K562 (cell line): ENCODE data around the gene KCNE1.

ENCODE experiments used
- CBFA2T3 ChIP-seq: fragments of 450-650 bp; IDR thresholded peaks from 2 replicates; pipeline ENCODE4 v1.6.1; 2017
- CREB1 ChIP-seq, 2 experiments: sonication (generic) in 1 of 2; formaldehyde crosslinking in 1 of 2; IDR thresholded peaks; 2 replicates each; pipeline versions ENCODE4 v1.6.1 to v1.8.0; 2012 to 2022; ENCODE audit warnings: inconsistent platforms in 1 of 2, mild to moderate bottlenecking in 1 of 2, missing genetic modification reagents in 1 of 2, moderate library complexity in 1 of 2
- DNMT1 ChIP-seq: fragments of 450-650 bp; IDR thresholded peaks from 2 replicates; pipeline ENCODE4 v1.6.1; 2016; ENCODE audit warnings: antibody characterized with exemption, mild to moderate bottlenecking
- HDAC6 ChIP-seq: IDR thresholded peaks from 2 replicates; pipeline ENCODE4 v1.6.1; 2012; ENCODE audit warnings: low read depth, mild to moderate bottlenecking, control low read depth, inconsistent platforms, low read length, moderate library complexity
- MAFK ChIP-seq: IDR thresholded peaks from 2 replicates; pipeline ENCODE4 v1.6.1; 2011; ENCODE audit warnings: low read length, improper control_type of control experiment
- POLR2AphosphoS5 ChIP-seq: IDR thresholded peaks from 2 replicates; pipeline ENCODE4 v1.6.1; 2011; ENCODE audit warnings: mild to moderate bottlenecking, low read depth, low read length, moderate library complexity; ENCODE audit not compliant: control insufficient read depth, insufficient read depth
- RAD51 ChIP-seq: fragments of 450-650 bp; IDR thresholded peaks from 2 replicates; pipeline ENCODE4 v1.7.1; 2016; ENCODE audit warnings: low read depth, mild to moderate bottlenecking, borderline replicate concordance
- ZNF785 ChIP-seq: fragments of 250-450 bp; sonication (Bioruptor Pico); IDR thresholded peaks from 2 replicates; pipeline ENCODE4 v1.4.0; 2020; ENCODE audit warnings: mild to moderate bottlenecking
- TF ChIP-seq, protein P1 (sequence below), 3 experiments: IDR thresholded peaks in 2 of 3; conservative IDR thresholded peaks in 1 of 3; 2 replicates each; pipeline ENCODE4 v1.5.1; 2011 to 2012; ENCODE audit warnings: low read length in 3 of 3, mild to moderate bottlenecking in 3 of 3, control low read depth in 2 of 3, improper control_type of control experiment in 1 of 3, inconsistent platforms in 1 of 3, low read depth in 1 of 3, mixed read lengths in 1 of 3, moderate library complexity in 1 of 3; ENCODE audit not compliant: insufficient read depth in 2 of 3
- TF ChIP-seq, protein P2 (sequence below), 2 experiments: fragments of 450-650 bp in 1 of 2; IDR thresholded peaks; 2 replicates each; pipeline ENCODE4 v1.6.1; 2011 to 2017; ENCODE audit warnings: low read depth in 2 of 2, antibody characterized with exemption in 1 of 2, borderline replicate concordance in 1 of 2, low read length in 1 of 2, mild to moderate bottlenecking in 1 of 2, mixed read lengths in 1 of 2; ENCODE audit not compliant: control insufficient read depth in 1 of 2
- TF ChIP-seq, protein P3 (sequence below): fragments of 250-450 bp; sonication (Bioruptor Pico); IDR thresholded peaks from 2 replicates; pipeline ENCODE4 v1.4.0; 2020; ENCODE audit warnings: mild to moderate bottlenecking, moderate library complexity
- TF ChIP-seq, protein P4 (sequence below): sonication (generic); formaldehyde crosslinking; IDR thresholded peaks from 2 replicates; pipeline ENCODE4 v1.5.0; 2020; ENCODE audit warnings: missing genetic modification reagents

DNA sequence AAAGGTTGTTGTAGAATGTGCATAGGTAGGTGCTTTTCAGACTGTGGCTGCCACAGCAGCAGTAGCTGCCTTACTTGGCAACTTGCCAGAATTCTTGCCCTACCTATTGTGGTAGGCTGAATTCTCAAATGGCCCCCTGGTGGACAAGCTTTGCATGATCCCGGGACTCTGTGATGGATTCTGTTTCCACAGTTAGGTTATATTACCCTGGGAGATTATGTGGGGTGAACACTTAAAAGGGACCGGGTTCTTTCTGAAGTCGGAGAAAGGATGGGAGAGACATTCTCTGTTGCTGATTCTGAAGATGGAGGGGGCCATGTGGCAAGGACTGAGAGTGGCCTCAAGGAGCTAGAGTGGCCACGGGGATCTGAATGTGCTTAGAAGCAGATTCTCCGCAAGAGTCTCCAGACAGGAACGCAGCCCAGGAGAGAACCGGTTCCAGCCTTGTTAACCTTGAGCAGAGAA, 32.1 kb upstream of the KCNE1 start:
- TF ChIP-seq MAFK (no peak), DNMT1 (no peak), HDAC6 (no peak), CBFA2T3 (no peak), RAD51 (no peak), POLR2AphosphoS5 (peak; percentile 30; the same call in 1 of the 2 replicates), ZNF785 (CRISPR knock-in tag) (no peak), CREB1 (IDR thresholded peaks at IDR 0.05) (no peak), CREB1 (CRISPR knock-in tag; IDR thresholded peaks at IDR 0.05) (no peak)
- TF ChIP-seq, protein P1, sequence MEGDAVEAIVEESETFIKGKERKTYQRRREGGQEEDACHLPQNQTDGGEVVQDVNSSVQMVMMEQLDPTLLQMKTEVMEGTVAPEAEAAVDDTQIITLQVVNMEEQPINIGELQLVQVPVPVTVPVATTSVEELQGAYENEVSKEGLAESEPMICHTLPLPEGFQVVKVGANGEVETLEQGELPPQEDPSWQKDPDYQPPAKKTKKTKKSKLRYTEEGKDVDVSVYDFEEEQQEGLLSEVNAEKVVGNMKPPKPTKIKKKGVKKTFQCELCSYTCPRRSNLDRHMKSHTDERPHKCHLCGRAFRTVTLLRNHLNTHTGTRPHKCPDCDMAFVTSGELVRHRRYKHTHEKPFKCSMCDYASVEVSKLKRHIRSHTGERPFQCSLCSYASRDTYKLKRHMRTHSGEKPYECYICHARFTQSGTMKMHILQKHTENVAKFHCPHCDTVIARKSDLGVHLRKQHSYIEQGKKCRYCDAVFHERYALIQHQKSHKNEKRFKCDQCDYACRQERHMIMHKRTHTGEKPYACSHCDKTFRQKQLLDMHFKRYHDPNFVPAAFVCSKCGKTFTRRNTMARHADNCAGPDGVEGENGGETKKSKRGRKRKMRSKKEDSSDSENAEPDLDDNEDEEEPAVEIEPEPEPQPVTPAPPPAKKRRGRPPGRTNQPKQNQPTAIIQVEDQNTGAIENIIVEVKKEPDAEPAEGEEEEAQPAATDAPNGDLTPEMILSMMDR (IDR thresholded peaks at IDR 0.05 in 2 of 3, conservative IDR thresholded peaks at IDR 0.05 in 1 of 3; ENCODE audit: insufficient read depth in 2 of 3, low read depth in 1 of 3, low read length in 3 of 3): peak; percentile 68 to 80 (median 73)
- TF ChIP-seq, protein P2, sequence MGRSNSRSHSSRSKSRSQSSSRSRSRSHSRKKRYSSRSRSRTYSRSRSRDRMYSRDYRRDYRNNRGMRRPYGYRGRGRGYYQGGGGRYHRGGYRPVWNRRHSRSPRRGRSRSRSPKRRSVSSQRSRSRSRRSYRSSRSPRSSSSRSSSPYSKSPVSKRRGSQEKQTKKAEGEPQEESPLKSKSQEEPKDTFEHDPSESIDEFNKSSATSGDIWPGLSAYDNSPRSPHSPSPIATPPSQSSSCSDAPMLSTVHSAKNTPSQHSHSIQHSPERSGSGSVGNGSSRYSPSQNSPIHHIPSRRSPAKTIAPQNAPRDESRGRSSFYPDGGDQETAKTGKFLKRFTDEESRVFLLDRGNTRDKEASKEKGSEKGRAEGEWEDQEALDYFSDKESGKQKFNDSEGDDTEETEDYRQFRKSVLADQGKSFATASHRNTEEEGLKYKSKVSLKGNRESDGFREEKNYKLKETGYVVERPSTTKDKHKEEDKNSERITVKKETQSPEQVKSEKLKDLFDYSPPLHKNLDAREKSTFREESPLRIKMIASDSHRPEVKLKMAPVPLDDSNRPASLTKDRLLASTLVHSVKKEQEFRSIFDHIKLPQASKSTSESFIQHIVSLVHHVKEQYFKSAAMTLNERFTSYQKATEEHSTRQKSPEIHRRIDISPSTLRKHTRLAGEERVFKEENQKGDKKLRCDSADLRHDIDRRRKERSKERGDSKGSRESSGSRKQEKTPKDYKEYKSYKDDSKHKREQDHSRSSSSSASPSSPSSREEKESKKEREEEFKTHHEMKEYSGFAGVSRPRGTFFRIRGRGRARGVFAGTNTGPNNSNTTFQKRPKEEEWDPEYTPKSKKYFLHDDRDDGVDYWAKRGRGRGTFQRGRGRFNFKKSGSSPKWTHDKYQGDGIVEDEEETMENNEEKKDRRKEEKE (IDR thresholded peaks at IDR 0.05; ENCODE audit: borderline replicate concordance in 1 of 2, control insufficient read depth in 1 of 2, low read depth in 2 of 2, low read length in 1 of 2): no peak
- TF ChIP-seq, protein P3, sequence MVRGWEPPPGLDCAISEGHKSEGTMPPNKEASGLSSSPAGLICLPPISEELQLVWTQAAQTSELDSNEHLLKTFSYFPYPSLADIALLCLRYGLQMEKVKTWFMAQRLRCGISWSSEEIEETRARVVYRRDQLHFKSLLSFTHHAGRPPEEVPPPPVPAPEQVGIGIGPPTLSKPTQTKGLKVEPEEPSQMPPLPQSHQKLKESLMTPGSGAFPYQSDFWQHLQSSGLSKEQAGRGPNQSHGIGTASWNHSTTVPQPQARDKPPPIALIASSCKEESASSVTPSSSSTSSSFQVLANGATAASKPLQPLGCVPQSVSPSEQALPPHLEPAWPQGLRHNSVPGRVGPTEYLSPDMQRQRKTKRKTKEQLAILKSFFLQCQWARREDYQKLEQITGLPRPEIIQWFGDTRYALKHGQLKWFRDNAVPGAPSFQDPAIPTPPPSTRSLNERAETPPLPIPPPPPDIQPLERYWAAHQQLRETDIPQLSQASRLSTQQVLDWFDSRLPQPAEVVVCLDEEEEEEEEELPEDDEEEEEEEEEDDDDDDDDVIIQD (CRISPR knock-in tag): no peak
- TF ChIP-seq, protein P4, sequence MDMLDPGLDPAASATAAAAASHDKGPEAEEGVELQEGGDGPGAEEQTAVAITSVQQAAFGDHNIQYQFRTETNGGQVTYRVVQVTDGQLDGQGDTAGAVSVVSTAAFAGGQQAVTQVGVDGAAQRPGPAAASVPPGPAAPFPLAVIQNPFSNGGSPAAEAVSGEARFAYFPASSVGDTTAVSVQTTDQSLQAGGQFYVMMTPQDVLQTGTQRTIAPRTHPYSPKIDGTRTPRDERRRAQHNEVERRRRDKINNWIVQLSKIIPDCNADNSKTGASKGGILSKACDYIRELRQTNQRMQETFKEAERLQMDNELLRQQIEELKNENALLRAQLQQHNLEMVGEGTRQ (CRISPR knock-in tag): no peak
